ENCODE data around the gene CD22.

CD22 gene

DNA sequence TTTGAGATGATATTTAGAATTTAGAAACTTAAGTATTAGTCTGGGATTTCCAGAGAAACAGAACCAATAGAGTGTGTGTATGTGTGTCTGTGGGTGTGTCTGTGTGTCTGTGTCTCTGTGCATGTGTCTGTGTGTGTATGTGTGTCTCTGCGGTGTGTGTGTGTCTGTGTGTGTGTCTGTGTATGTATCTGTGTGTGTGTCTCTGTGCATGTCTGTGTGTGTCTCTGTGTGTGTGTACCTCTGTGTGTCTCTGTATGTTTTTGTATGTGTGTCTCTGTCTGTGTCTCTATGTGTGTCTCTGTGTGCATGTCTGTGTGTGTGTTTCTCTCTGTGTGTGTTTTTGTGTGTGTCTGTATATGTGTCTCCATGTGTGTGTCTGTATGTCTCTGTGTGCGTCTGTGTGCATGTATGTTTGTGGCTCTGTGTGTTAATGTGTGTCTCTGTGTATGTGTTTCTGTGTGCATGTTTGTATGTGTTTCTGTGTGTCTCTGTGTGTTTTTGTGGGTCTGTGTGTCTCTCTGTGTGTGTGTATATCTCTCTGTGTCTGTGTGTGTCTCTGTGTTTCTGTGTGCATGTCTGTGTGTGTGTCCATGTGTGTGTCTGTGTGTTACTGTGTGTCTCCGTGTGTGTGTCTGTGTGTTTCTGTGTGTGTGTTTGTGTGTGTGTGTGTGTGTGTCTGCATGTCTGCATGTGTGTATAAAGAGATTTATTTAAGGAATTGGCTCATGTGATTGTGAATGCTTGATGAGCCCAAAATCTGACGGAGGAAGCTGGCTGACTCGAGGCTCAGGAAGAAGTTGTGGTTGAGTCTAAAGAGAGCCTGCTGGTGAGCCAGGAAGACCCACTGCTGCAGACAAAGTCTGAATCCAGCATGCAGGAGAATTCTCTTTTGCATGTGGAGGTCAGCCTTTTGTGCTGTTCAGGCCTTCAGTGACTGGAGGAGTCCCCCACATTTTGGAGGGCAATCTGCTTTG is 64.0 kb downstream of the CD22 start:
- no peak for DNase-seq

DNA sequence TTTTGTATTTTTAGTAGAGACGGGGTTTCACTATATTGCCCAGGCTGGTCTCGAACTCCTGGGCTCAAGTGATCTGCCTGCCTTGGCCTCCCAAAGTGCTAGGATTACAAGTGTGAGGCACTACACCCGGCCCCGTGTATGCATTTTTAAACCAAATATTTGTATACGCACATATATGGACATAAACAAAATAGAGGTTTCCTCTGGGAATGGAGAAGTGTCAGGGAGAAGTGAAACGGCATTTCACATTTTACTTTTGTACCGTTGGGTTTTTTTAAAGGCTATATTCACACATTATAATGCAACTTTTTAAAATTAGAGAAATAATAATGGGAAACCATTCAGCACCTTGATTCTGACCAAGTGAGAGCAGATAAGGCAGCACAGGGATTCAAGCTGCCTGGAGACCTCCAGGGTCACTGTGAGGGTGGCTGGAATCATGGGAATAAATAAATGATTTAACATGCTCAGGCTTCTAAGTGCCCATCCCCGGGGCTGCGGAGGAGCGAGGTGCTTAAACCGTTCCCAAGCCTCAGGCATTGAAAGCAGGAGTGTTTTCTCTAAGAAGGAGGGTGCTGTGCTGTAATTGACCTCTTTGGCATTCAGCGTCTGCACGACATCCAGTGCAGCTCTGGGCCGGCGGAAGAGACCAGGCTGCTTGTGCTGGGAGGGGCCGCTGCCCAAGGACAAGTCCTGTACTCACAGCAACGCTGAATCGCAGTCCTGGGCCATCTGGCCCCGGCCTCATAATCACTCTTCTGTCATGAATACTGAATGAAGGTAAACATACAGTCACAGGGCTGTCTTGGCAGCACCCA is 66.6 kb downstream of the CD22 start:
- DNase-seq = peak; percentile 67

GRCh38 chr19:35396240-35396885 is 67.4 kb downstream of the CD22 start:
- no peak for DNase-seq
